Suprapubic skin (tissue), 4 donors: Measurements from ENCODE around the gene PSAP. TPM values are rescaled to one million over a fixed set of nuclear protein-coding genes. Genes with fewer than 3 reads are reported as not detected.

Source experiments
- DNase-seq, 2 donors: peaks; one replicate each; pipeline ENCODE4 v3.0.0-alpha.2; 2019; ENCODE audit warnings: low spot score in 2 of 2
- H3K27ac ChIP-seq: fragments of 200-600 bp; sonication (generic); one replicate; pipeline ENCODE4 v1.5.1; 2019
- H3K27me3 ChIP-seq: fragments of 200-600 bp; sonication (generic); one replicate; pipeline ENCODE4 v1.5.1; 2019
- H3K36me3 ChIP-seq: fragments of 200-600 bp; sonication (generic); one replicate; pipeline ENCODE4 v1.5.1; 2019
- H3K4me1 ChIP-seq: fragments of 200-600 bp; sonication (generic); one replicate; pipeline ENCODE4 v1.5.1; 2019
- H3K4me3 ChIP-seq: fragments of 200-600 bp; sonication (generic); one replicate; pipeline ENCODE4 v1.5.1; 2019; ENCODE audit warnings: mild to moderate bottlenecking
- H3K9me3 ChIP-seq: fragments of 200-600 bp; sonication (generic); one replicate; pipeline ENCODE4 v1.5.1; 2019
- EP300 ChIP-seq: sonication (generic); formaldehyde crosslinking; IDR thresholded peaks from one replicate; pipeline ENCODE4 v1.6.1; 2017; ENCODE audit warnings: antibody characterized with exemption
- POLR2A ChIP-seq, 2 donors: fragments of 450-650 bp; IDR thresholded peaks; one replicate each; pipeline ENCODE4 v1.6.1; 2017; ENCODE audit warnings: antibody characterized with exemption in 2 of 2, mild to moderate bottlenecking in 2 of 2, moderate library complexity in 2 of 2
- POLR2AphosphoS5 ChIP-seq, 3 donors: sonication (generic); formaldehyde crosslinking; IDR thresholded peaks; one replicate each; pipeline ENCODE4 v1.6.1; 2017; ENCODE audit warnings: antibody characterized with exemption in 3 of 3
- WGBS: methylation state at CpG from one replicate; pipeline ENCODE4 v1.1.5; 2018; 5-methylcytosine and 5-hydroxymethylcytosine counted together
- total RNA-seq, 4 donors: library from RNA; depleted of rRNA; stranded (reverse); fragments of >200 nt; gene quantifications; one replicate each; pipeline ENCODE4 v1.1.0, GENCODE V29; 2016
- TF ChIP-seq, protein P1 (sequence below), 2 donors: fragments of 200-600 bp in 1 of 2; fragments of 450-650 bp in 1 of 2; sonication (generic) in 1 of 2; IDR thresholded peaks; one replicate each; pipeline ENCODE4 v1.5.1; 2016 to 2019; ENCODE audit warnings: antibody characterized with exemption in 2 of 2, mild to moderate bottlenecking in 1 of 2, moderate library complexity in 1 of 2

Gene PSAP
- total RNA-seq, 4 donors from 2014 or later = 391 to 548 (median 468) TPM

GRCh38 chr10:71844695-71845094 lies 6.4 kb downstream of the PSAP start:
- Histone ChIP-seq H3K4me1 (peaks cover 87% of the 10 kb centered on the region), H3K27me3 (no peaks in the 10 kb centered on the region), H3K9me3 (no peaks in the 10 kb centered on the region), H3K36me3 (no peaks in the 10 kb centered on the region), H3K4me3 (no peak overlapping the region), H3K27ac (no peak overlapping the region)
- 75% methylated on average over 2 of the region's 2 CpGs for WGBS
- DNase-seq = no peak
- TF ChIP-seq POLR2A (IDR thresholded peaks at IDR 0.05) (no peak), EP300 (no peak), POLR2AphosphoS5 (IDR thresholded peaks at IDR 0.05) (no peak)
- TF ChIP-seq, protein P1, sequence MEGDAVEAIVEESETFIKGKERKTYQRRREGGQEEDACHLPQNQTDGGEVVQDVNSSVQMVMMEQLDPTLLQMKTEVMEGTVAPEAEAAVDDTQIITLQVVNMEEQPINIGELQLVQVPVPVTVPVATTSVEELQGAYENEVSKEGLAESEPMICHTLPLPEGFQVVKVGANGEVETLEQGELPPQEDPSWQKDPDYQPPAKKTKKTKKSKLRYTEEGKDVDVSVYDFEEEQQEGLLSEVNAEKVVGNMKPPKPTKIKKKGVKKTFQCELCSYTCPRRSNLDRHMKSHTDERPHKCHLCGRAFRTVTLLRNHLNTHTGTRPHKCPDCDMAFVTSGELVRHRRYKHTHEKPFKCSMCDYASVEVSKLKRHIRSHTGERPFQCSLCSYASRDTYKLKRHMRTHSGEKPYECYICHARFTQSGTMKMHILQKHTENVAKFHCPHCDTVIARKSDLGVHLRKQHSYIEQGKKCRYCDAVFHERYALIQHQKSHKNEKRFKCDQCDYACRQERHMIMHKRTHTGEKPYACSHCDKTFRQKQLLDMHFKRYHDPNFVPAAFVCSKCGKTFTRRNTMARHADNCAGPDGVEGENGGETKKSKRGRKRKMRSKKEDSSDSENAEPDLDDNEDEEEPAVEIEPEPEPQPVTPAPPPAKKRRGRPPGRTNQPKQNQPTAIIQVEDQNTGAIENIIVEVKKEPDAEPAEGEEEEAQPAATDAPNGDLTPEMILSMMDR (IDR thresholded peaks at IDR 0.05) = no peak

DNA sequence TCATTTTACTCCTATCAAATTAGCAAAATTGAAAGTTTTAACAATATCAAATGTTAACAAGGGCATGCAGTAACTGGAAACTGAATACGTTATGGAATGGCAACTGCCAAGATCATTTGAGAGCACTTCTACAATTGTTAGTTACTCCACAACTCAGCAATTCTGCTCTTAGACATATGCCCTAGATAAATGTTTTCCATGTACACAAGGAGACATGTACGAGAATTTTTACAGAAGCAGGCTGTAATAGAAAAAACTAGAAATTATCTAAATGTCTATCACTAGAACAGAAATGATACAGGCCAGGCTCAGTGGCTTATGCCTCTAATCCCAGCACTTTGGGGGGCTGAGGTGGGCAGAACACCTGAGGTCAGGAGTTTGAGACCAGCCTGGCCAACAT lies 7.0 kb downstream of the PSAP start:
- H3K27me3 ChIP-seq = no peaks in the 10 kb centered on the region
- H3K9me3 ChIP-seq = no peaks in the 10 kb centered on the region
- no peak for DNase-seq
- peak overlapping the region; percentile 5 for H3K27ac ChIP-seq
- 38% methylated on average over 2 of the region's 2 CpGs for WGBS
- H3K4me1 ChIP-seq = peaks cover 87% of the 10 kb centered on the region
- TF ChIP-seq POLR2A (IDR thresholded peaks at IDR 0.05) (no peak), EP300 (no peak), POLR2AphosphoS5 (IDR thresholded peaks at IDR 0.05) (no peak)
- TF ChIP-seq, protein P1 (IDR thresholded peaks at IDR 0.05) = no peak
- H3K4me3 ChIP-seq = no peak overlapping the region
- H3K36me3 ChIP-seq = no peaks in the 10 kb centered on the region

GRCh38 chr10:71842856-71843686 lies 8.0 kb downstream of the PSAP start:
- TF ChIP-seq, protein P1 (IDR thresholded peaks at IDR 0.05) = no peak
- TF ChIP-seq EP300 = no peak
- no peak for TF ChIP-seq POLR2AphosphoS5 (IDR thresholded peaks at IDR 0.05)
- no peak for TF ChIP-seq POLR2A (IDR thresholded peaks at IDR 0.05)
- no peak for DNase-seq
- Histone ChIP-seq H3K27ac (no peak overlapping the region), H3K27me3 (no peaks in the 10 kb centered on the region), H3K36me3 (no peaks in the 10 kb centered on the region), H3K9me3 (no peaks in the 10 kb centered on the region), H3K4me1 (peaks cover 87% of the 10 kb centered on the region), H3K4me3 (no peak overlapping the region)
- 65% methylated on average over 14 of the region's 14 CpGs for WGBS

DNA sequence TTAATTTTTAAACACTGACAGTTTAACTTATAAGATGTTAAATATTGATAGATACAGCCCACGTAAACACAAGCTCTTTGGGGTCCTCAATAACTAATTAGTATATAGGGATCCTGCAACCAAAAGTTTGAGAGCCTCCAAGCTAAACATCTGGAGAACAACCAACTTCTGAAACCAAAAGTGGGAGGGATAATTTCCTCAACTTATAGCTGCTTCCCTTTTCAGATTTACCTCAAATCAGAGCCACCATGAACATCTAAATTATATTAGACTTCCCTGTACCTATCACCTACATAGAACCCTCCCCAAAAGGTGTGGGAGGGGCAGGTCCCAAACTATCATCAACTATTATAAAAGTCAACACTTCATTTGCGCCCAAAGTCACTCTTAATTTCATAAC lies 8.6 kb downstream of the PSAP start:
- TF ChIP-seq EP300 (no peak), POLR2A (IDR thresholded peaks at IDR 0.05) (no peak), POLR2AphosphoS5 (IDR thresholded peaks at IDR 0.05) (no peak)
- TF ChIP-seq, protein P1 (IDR thresholded peaks at IDR 0.05) = no peak
- H3K27ac ChIP-seq = no peak overlapping the region
- 61% methylated on average over 2 of the region's 2 CpGs for WGBS
- peaks cover 89% of the 10 kb centered on the region for H3K4me1 ChIP-seq
- no peaks in the 10 kb centered on the region for H3K36me3 ChIP-seq
- H3K9me3 ChIP-seq = no peaks in the 10 kb centered on the region
- DNase-seq = no peak
- no peaks in the 10 kb centered on the region for H3K27me3 ChIP-seq
- no peak overlapping the region for H3K4me3 ChIP-seq

- Histone ChIP-seq H3K4me1 (peaks cover 95% of the 10 kb centered on the region), H3K27me3 (no peaks in the 10 kb centered on the region), H3K9me3 (no peaks in the 10 kb centered on the region), H3K27ac (no peak overlapping the region), H3K36me3 (no peaks in the 10 kb centered on the region), H3K4me3 (no peak overlapping the region)
- DNase-seq = peak in 1 of 2 donors; percentile 63
- 78% methylated on average over 4 of the region's 4 CpGs for WGBS
- TF ChIP-seq EP300 = no peak
- TF ChIP-seq, protein P1 (IDR thresholded peaks at IDR 0.05) = no peak
Measured at GRCh38 chr10:71840958-71841335, 10.1 kb downstream of the PSAP start.
